HG03060 (cell line): ENCODE results near the gene GRK1.
"Not testable (repeated sequence)": the region's sequence is repeated elsewhere in the genome, so short reads cannot be mapped to it uniquely, and the experiment has no call there.

Source experiments
- ATAC-seq: cut with Tn5 transposase; IDR thresholded peaks from one replicate; pipeline ENCODE4 v1.9.1; 2021; ENCODE audit warnings: low read depth, moderate number of reproducible peaks; ENCODE audit not compliant: unreplicated experiment

Gene GRK1

DNA sequence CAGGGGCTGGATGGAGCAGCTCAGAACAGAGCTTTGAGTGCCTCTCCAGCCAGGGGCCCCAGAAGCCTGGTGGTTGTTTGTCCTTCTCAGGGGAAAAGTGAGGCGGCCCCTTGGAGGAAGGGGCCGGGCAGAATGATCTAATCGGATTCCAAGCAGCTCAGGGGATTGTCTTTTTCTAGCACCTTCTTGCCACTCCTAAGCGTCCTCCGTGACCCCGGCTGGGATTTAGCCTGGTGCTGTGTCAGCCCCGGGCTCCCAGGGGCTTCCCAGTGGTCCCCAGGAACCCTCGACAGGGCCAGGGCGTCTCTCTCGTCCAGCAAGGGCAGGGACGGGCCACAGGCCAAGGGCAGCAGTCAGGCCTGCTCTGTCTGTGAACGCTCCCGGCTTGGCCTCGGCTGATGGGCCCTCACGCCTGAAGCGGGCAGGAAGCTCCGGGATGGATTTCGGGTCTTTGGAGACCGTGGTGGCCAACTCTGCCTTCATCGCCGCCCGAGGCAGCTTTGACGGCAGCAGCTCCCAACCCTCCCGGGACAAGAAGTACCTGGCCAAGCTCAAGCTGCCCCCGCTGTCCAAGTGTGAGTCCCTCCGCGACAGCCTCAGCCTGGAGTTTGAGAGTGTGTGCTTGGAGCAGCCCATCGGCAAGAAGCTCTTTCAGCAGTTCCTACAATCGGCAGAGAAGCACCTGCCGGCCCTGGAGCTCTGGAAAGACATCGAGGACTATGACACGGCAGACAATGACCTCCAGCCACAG is at the start of gene GRK1:
Gene GRK1, plus strand, starts transcription at position 269 of the 751 bp plus-strand sequence. Its CDS starts 168 bp downstream, at position 437.
- no peak for ATAC-seq

GRCh38 chr13:113617961-113618360 is 49.1 kb upstream of the GRK1 start:
- no peak for ATAC-seq

GRCh38 chr13:113618455-113618854 is 48.6 kb upstream of the GRK1 start:
- ATAC-seq: no peak

GRCh38 chr13:113620036-113620796 is 46.8 kb upstream of the GRK1 start:
- ATAC-seq: no peak

- no peak for ATAC-seq
Measured at GRCh38 chr13:113621046-113621445, 46.0 kb upstream of the GRK1 start.

- not testable (repeated sequence) for ATAC-seq
Measured at GRCh38 chr13:113621498-113621897, 45.5 kb upstream of the GRK1 start.

- not testable (repeated sequence) for ATAC-seq
Measured at GRCh38 chr13:113621986-113622550, 45.0 kb upstream of the GRK1 start.

DNA sequence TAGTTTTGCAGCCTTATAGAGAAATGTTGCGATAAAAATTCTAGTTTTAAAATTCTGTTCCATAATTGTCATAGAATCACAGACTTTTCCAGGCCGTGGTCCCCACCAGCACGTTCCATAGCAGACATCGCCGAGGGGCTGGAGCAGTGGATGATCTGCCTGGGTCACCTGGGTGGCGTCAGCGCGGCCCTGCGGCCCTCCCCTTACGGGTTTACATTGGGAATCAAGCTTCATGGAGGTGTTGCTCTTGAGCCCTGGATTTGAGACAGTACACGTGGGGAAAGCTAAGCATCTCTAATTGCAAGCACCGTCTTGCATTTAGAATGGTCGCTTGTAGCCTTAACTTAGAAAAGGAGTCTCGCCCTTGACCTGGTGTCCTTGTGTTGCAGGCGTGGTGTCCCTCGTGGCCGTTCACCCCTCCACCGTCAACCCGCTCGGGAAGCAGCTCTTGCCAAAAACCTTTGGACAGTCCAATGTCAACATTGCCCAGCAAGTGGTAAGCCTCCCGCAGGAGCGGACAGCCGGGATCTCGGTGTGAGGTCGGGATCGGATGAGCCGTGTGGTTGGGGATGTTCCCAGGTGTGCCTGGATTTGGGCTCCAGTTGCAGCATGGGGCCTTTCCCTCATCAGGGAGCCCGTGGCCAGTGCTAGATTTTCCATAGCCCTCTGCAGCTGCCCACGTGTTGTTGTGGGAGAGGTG is 44.1 kb upstream of the GRK1 start:
- no peak for ATAC-seq

DNA sequence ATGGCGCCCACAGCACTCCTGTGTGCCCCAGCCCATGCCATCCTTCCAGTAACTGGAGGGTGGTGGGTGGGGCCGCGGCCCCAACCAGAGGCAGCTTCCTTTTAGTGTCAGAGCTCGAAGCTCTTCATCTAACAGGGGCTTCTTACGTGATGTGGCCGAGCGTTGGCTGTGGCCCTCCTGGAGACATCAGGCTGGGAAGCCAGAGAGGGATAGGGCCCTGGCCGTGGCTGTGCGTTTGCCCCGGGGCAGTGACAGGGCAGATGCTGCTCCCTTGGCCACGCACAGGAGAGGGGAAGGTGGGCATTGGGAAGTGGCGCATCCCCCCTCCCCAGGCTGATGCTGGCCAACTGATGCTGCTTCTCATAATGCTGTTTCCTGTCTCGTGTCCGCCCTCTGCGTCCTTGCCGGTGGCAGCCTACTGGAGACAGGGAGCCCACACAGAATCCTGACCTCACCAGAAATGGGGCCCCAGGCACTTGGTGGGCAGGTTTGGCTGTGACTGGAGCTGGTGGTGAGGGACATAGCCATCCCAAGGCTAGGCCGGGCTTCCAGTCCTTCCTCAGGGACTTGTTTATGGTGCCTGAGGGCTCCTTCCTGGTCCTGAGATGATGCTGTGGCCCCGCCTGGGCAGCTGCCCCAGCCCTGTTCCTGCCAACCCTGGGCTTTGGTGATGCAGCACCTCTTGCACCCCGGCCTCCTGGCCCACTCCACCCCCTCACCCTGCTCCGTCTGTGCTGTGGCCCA is 43.4 kb upstream of the GRK1 start:
- ATAC-seq: no peak

- ATAC-seq: no peak
Measured at GRCh38 chr13:113624235-113624587, 42.8 kb upstream of the GRK1 start.

DNA sequence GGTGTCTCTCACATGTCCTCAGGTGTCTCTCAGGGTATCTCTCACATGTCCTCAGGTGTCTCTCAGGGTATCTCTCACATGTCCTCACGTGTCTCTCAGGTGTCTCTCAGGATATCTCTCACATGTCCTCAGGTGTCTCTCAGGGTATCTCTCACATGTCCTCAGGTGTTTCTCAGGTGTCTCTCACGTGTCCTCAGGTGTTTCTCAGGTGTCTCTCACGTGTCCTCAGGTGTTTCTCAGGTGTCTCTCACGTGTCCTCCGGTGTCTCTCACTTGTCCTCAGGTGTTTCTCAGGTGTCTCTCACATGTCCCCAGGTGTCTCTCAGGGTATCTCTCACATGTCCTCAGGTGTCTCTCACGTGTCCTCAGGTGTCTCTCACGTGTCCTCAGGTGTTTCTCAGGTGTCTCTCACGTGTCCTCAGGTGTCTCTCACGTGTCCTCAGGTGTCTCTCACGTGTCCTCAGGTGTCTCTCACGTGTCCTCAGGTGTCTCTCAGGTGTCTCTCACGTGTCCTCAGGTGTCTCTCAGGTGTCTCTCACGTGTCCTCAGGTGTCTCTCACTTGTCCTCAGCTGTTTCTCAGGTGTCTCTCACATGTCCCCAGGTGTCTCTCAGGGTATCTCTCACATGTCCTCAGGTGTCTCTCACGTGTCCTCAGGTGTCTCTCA is 42.2 kb upstream of the GRK1 start:
- not testable (repeated sequence) for ATAC-seq

DNA sequence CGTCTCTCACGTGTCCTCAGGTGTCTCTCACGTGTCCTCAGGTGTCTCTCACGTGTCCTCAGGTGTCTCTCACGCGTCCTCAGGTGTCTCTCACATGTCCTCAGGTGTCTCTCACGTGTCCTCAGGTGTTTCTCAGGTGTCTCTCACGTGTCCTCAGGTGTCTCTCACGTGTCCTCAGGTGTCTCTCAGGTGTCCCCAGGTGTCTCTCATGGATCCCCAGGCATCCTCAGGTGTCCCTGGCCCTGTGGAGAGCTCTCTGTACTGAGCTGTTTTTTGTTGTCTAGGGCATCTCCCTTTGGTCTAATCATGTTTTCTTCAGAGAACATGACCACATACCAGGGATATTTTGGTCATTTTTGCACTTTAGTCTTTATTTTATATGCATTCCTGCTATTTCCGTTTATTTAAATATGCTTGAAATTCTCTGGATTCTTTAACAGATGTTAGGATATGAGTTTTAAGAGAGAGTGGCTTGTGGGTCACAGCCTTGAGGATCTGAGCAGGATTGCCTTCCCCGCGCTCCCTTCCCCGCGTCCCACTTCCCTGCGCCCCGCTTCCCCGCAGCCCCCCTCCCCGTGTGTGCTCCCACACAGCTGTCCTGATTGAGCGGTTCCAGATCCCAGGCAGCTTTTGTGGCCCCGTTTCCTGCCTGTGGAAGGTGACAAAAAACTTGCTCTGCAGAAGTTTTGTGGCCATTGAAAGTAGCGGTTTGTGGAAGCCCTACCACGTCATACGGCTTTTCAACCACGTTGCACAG is 40.9 kb upstream of the GRK1 start:
- ATAC-seq: no peak

GRCh38 chr13:113627136-113627535 is 39.9 kb upstream of the GRK1 start:
- no peak for ATAC-seq

DNA sequence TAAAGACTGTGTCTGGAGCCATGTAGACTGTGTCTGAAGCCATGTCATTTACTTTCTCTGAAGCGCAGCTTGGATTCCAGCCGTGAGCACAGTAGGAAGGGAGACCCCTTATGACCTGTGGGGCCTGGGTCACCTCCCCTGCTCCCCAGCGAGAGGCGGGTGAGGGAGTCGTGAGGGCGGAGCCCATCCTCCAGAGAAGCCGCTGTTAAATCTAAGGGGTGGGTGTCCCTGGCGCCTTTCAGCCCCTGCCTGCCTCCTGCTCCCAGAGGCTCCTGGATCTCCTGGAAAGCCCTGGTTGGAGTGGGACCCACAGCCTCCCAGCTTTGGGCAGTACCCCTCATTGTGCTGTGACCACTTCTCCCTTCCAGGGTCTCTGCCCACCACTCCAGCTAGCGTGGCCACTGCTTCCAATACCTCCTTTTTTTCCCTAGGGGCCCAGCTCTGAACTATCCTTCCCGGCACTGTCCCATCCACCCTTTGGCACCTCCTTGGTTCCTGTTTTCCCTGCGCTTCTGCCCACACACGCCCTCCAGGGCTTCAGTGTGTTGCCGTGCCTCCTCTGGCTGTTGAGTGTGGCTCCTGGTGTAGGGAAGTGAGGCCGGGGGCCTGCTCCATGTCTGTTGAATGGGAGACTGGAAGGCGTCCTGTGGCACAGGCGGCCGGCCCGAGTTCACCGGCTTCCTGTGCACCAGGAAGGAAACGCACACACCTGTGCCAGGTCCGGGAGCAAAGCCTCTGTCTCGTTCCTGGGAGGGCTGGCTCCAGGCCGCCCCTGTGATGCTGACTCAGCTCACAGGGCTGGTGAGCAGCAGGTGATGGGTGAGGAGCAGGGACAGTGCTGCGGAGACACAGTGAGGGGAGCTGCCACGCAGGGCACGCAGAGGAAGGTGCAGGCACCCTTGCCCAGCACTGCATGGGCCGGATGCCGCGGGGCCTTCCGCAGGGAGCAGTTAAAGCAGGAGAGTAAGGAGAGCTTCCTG is 38.4 kb upstream of the GRK1 start:
- ATAC-seq: no peak

GRCh38 chr13:113629866-113630265 is 37.2 kb upstream of the GRK1 start:
- ATAC-seq: no peak

DNA sequence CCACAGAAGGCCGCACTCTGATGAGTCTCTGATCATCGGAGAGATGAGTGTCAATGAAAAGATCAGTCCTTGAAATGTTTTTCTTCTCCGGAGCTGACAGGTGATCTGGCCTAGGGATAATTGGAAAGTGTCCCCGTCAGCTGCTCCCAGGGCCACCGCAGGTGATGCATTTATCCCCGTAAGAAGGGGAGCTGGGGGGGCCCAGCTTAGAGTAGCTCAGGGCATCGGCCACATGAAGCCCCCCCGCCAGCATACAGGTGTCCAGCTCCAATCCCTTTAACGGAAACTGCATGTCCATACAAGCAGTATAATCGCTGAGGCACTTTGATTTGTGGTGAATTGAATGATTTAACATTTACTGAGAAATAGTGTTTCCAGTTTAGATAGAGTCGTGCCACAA is 36.7 kb upstream of the GRK1 start:
- ATAC-seq: no peak

DNA sequence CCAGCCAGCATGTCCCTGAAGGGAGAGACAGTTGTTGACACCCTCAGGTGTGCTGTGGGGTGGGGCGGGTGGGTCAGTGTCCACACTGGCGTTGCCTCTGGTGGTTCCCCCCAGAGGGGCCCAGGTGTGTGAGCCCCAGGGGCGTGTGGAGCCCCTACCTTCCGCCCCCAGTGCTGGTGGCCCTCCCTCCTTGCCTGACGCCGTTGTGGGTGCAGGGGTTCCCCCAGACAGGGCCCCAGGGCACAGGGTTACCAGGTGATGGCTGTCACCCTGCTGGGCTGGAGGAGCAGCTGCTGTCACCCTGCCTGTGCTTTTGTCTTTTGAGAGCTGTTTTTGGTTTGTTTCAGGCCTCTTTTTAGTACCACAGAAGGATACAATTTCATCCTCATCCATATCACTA is 36.2 kb upstream of the GRK1 start:
- ATAC-seq: no peak
